GM10847 (cell line): Measurements from ENCODE around the gene FOXP1.

ENCODE experiments used
- POLR2A ChIP-seq: IDR thresholded peaks from 2 replicates; pipeline ENCODE4 v1.6.1; 2011; ENCODE audit not compliant: insufficient read length; ENCODE audit errors: extremely low read depth

FOXP1 gene

DNA sequence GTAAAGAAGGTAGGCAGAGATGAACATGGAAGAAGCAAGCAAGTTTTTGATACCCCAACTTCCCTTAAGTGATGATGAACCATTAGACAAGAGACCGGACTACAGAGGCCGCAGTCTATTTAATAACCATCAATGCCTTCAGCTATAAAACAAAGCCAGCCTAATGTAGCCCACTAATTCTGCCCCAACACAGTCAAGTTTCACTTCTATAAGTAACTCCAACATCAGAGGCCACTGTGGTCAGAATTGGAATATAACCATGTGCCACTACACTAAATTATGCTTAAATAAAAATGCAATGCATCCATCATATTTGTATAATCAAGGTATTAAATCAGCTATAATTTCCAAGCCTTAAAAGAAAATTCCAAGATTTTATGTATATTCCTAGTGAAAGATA, 234.7 kb downstream of the FOXP1 start:
- no peak for TF ChIP-seq POLR2A

DNA sequence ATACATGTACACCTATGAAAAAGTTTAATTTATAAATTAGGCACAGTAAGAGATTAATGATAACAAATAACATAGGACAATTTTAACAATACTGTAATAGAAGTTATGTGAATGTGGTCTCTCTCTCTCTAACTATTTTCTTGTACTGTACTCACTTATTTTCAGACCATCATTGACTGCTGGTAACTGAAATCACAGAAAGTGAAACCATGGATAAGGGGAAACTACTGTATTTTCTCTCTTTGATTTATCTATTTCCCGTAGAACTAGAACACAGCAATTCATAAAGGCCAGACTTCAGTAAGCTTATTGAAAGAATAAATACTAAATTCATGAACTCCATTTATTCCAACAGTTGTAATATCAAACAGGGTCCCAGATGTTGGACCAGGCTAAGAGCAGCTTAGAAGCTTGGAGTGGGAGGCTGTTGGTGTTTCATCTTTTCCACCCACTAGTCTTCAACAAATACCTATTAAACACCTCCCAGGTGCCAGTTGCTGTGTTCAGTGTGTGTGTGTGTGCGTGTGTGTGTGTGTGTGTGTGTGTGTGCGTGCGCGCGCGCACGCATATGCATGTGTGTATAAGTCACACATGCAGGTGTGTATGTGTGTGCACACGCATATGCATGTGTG, 235.4 kb downstream of the FOXP1 start:
- no peak for TF ChIP-seq POLR2A

DNA sequence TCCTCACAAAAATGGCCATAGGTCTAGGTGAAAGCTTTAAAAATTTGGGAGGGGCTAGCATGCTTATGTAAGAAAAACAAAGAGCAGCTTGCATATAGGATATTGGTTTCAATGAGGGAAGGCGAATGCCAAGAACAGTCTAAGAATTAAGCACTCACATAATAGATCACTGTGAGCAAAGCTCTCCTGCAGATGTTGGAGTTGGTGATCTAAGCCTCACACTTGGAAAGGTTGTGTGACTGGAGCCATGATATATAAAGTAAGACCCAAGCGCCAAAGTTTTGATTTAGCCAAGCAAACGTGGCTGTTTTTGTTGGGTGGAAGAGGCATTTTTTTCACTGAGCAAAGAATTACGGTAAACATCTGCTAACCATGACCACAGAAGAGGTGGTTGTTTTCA, 237.5 kb downstream of the FOXP1 start:
- no peak for TF ChIP-seq POLR2A

DNA sequence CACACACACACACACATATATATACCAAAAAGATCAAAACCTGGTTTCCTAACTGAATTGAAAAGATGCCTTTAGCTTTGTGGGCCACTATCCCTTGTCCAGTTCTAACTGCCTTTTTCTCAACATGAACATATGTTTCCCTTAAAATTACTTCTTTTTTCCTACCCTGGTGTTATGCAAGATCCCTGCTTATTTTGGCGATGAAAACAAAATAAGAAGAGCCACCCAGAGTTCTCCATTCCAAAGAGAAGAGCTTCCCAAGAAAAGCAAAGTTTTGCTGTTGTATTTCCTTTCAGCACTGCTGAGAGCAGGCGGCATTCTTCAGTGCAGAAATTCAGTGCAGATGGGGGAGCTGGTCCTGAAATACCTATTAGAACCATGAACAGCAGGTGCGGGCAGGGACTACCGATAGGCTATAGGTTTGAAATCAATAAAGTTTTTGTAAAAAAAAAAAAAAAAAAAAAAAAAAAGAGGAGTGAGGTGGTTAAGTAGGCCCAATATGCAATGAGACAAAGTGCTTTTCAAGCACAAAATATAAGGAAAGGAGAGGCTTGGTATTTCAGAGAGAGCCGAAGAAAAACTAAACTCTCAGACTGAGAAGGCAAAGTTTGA, 238.0 kb downstream of the FOXP1 start:
- TF ChIP-seq POLR2A: no peak

DNA sequence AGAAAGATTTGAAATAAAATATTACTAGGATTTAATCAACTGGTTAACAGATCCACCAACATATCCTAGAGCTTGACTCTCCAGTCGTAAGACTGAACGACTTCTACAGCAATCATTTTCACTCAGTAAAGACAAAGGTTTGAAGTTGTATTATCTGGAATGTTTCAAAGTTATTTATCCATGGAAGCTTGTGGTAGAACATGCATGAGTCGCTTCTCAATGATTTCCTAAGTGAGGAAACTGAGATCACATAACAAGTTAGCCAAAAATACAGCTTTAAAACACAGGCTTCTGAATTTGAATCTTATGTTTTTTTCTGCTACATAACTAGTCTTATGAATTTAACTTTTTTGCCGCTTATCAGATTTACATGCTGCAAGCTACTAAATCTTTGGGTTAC, 241.8 kb downstream of the FOXP1 start:
- TF ChIP-seq POLR2A: no peak

DNA sequence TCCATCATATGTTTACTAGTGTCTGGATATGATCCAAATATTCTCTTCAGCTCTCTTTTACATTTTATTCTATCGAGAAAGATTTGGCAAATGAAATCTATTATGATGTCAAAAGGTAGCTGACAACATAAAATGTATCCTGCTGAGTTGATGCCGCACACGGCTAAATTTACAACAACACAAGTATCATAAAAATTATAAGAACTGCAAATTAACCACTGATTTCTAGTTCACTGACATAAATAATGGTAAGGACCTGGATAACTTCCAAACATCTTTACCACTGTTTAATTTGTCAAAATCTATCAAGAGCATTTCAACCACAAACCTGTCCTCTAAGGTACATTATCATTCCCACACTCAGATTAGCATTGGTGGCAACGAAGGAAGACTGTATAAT, 244.5 kb downstream of the FOXP1 start:
- no peak for TF ChIP-seq POLR2A

DNA sequence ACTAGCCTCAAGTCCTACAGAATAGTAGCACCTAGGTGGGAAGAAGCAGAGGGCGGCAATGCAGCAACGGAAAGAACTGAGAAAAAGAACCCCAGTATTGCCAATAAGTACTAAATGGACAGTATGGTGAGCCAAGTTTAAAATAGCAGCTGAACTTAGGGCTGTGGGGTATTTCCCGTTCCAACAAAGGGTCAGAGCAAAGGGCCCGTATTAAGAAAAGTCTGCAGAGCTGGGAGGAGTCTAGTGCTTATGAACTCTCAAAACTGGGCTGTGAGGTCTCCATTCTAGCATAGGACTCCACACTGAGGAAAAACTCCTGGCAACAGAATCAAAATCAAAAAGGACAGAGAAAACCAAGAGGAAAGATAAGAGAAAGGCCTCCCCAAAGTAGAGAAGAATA, 250.7 kb downstream of the FOXP1 start:
- no peak for TF ChIP-seq POLR2A

DNA sequence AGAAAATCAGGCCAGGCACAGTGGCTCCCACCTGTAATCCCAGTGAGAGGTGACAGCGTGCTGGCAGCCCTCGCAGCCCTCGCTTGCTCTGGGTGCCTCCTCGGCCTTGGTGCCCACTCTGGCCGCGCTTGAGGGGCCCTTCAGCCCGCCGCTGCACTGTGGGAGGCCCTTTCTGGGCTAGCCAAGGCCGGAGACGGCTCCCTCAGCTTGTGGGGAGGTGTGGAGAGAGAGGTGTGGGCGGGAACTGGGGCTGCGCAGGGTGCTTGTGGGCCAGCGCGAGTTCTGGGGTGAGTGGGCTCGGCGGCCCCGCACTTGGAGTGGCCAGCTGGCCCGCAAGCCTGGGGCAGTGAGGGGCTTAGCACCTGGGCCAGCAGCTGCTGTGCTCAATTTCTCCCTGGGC, 252.6 kb downstream of the FOXP1 start:
- no peak for TF ChIP-seq POLR2A

DNA sequence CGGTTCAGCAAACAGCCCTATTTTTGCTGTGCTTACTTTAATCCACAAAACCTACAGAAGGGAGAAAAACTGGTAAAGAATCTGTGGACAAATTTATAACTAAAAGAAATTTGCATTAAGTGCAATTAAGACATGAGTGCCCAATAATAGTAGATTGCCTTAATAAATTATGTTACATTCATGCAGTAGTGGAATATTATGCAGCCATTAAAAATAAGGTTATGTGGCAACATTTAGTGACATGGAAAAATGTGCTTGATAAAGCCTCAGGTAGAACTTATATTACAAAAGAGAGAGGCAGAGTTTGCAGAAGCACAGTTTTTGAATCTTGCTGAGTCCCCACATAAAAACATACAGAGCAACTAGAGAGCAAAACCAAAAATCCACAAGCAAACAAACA, 253.0 kb downstream of the FOXP1 start:
- no peak for TF ChIP-seq POLR2A

DNA sequence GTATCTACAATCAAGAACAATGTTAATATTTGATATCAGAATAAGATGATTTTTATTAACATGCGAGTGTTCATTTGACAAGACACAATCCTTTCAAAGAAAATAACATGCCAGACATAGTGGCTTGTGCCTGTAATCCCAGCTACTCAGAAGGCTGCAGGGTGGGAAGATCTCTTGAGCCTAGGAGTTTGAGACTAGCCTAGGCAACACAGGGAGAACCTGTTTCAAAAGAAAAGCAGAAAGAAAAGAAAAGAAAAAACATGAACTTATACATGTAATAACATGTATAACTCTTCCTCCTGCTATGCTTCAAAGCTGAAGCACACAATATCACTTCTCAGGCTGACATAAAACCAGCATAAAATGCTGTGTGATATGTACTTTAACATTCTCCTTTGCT, 253.7 kb downstream of the FOXP1 start:
- no peak for TF ChIP-seq POLR2A

DNA sequence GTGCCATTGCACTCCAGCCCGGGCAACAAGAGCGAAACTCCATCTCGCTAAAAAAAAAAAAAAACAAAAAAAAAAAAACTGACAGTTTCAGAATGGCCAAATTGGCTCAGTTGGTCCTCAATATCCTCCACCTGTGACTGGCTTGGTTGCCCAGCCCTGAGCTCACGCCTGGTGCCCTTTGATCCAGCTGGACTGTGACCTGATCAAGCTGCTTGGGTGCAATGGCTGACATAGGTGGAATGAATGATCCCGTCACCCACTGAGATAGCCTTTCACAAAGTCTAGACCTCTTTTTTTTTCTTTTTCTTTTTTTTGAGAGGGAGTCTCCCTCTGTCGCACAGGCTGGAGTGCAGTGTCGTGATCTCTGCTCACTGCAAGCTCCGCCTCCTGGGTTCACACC, 254.6 kb downstream of the FOXP1 start:
- TF ChIP-seq POLR2A: no peak

DNA sequence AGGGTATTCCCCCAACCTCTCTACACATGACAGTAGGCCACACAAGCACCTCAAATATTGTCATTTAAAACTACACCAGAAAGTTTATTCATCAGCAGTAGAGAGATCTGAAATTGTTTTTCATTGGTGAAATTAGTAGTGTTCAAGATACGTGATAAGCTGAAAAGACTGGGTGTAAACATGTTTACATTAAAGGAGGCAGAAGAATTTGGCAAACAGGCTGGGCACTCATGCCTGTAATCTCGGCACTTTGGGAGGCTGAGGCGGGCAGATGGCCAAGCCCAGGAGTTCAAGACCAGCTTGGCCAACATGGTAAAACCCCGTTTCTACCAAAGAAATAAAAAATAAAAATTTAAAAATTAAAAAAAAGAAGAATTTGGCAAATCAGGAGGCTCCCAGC, 255.6 kb downstream of the FOXP1 start:
- no peak for TF ChIP-seq POLR2A

DNA sequence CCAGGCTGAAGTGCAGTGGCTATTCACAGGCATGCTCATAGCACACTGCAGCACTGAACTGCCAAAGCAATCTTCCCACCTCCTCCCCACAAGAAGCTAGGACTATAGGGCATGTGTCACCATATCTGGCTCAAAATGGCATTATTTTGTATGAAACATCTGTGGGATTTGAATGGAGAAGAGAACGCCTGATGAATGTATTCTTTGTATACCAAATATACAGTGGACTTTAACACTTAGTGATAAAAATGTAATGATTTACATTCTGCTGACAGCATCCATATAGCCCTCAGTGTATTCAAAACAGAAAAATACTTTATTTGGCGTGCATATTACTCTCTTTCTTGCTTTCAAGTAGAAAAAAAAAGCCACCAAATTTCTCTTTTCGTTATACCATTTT, 257.8 kb downstream of the FOXP1 start:
- TF ChIP-seq POLR2A: no peak

DNA sequence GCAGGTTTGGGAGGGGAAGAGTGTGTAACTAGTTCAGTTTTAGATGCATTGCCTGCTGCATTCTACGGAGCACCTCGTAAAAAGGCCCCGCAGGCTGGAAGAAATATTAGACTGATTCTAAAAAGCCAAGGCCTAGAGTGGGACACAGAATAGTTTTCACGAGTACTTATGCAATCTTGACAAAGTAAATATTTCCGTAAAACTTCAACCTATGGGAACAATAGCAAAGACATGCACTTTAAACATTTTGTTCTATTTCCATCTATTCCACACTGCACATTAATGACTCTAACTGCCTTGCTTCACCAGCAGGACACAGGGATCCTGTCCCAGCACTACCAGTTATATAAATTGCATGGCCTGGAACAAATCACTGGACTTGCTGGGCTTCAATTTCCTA, 260.0 kb downstream of the FOXP1 start:
- no peak for TF ChIP-seq POLR2A

DNA sequence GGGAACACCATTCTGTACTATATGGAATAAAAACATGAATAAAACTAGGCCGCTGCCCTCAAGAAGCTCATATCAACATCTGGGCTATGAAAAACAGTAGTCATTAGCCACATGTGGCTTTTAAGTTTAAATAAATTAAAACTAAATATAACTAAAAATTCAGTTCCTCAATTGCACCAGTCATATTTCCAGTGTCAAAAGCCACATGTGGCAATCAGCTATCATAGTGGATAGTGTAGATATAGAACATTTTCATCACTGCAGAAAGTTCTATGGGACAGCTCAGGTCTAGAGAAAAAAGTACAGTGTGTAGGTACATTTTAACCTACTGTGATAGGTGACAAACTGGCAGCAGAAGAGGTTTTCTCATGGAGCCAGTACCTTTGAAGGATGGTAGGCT, 261.4 kb downstream of the FOXP1 start:
- TF ChIP-seq POLR2A: no peak

DNA sequence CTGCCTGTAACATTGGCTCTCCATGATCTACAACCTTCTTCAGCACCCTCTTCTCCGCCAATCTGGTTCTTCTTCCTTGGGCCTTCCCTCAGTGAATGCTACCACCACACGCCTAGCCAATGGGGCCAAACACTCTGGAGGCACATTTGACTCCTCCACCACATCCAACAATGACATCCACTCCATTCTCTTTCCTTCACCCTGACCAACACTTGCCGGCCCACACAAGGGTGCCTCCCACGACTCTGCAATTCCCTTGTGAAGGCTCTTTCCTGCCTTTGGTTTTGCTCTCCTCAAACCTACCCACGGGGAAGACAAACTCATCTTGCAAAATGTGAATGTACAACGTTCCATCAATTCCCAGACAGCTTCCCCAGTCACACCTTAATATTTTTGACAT, 263.8 kb downstream of the FOXP1 start:
- TF ChIP-seq POLR2A: no peak

DNA sequence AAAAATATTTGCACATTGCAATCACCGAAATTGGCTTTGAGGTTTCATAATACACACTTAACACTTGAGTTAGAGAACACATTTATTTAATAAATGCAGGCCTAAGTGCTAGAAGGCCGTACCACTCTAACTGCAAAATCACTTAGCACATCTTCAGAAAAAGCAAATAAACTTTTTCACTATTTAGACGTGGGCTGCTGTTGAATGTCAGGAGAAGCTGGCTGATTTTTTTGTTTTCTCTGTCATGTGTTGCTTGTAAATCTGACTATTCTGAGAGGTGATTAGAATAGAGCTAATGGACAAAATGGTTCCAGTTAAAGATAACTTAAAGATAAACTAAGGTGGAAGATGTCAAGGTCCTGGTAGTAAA, 265.1 kb downstream of the FOXP1 start:
- no peak for TF ChIP-seq POLR2A

DNA sequence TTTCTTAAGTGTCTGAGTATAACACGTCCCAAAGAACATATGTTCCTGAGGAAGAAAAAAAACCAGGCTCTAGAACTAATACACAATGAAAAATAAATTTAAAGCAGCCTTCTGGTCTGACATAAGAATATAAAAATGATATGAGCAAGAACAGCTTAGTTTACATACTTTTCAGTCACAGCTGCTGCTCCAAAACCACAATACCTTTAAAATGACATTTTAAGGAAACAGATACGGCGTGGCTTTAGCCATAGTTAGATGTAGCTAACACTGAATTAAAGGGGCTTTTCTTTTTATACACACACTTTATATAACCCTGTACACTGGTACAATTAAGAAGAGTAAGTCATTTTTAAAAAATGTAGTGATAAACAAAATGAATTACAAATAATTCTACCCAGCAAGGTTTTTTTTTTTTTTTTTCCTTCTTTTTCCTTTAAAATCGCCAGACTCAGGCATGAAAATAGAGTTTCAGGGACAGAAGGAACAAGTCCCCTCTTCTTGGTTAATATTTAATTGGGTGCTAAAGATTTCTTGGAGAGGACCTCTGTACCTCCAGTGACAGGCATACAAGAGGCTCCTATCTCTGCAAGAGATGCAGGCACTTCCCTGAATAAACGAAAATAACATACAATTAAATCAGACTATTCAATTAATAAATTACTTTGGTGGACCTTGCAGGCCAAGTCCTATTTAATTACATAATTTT, 265.6 kb downstream of the FOXP1 start:
- TF ChIP-seq POLR2A: no peak

DNA sequence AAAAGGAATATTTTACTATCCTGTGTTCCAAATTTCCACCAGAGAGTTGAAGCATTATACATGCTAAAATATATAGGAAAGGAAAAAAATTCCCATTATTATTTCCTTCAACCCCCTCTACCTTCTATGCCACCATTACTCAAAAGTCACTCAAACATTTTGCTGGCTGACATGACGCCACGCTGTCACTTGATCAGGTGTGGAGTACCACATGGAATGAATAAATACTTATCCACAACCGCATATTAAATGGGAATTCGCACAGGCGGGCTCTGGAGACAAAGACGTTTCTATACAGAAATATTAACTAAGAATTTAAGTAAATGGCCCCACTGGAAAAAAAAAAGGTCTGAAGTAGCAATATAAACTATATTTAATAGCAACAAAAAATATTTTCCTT, 266.4 kb downstream of the FOXP1 start:
- no peak for TF ChIP-seq POLR2A
